Measurements from ENCODE around the gene OR6S1. TPM values are rescaled to one million over a fixed set of nuclear protein-coding genes. Genes with fewer than 3 reads are reported as not detected.
A peak's percentile ranks its signal among the peaks of the same experiment; 100 is the strongest.

Gene OR6S1
- total and polyA plus RNA-seq, 10 of the 15 experiments (the other 5 are each of a cell fraction or from before 2014, with no cell fraction given), result 0.22 to 0.67 (median 0.43) TPM; not detected in 4

DNA sequence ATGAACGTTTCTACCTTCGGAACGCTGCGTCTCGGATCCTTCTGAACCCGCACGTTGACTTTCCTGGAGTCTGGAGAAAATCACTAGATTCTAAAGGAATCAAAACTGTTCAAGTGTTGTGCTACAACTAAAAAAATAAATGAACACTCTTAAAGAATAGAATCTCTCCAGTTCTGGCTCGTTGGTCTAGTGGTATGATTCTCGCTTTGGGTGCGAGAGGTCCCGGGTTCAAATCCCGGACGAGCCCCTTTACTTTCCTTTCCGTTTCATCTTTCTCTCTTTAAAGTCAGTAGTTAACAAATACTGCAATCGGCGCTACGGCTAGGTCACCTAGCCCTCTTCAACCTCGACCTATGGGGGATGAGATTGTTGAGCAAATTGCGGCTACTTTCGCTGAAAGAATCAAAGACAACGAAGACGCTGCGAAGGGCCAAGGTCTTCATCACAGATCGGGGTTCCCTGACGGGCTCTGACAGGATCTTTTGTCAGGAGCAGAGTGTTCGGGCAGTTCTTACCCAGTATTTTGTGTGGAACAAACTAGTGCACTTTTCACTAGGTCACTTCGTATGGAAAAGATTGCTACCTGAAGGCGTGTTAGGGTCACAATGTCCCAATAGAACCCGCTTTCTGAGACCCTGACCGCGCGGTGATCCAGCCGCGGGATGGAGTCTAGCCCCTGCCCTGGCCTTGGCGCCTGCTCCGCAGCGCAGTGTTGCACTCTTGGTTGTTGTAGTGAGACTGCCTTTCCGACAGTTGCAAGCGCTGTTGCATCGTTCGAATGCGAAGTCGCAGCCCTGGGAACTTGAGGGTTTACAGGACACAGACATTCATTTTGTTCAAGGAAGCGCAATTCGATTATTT lies 8.4 kb downstream of the OR6S1 start (continued):
- TF ChIP-seq, protein P1, sequence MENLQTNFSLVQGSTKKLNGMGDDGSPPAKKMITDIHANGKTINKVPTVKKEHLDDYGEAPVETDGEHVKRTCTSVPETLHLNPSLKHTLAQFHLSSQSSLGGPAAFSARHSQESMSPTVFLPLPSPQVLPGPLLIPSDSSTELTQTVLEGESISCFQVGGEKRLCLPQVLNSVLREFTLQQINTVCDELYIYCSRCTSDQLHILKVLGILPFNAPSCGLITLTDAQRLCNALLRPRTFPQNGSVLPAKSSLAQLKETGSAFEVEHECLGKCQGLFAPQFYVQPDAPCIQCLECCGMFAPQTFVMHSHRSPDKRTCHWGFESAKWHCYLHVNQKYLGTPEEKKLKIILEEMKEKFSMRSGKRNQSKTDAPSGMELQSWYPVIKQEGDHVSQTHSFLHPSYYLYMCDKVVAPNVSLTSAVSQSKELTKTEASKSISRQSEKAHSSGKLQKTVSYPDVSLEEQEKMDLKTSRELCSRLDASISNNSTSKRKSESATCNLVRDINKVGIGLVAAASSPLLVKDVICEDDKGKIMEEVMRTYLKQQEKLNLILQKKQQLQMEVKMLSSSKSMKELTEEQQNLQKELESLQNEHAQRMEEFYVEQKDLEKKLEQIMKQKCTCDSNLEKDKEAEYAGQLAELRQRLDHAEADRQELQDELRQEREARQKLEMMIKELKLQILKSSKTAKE (IDR thresholded peaks at IDR 0.05; ENCODE audit: low read depth, poor library complexity, severe bottlenecking), result peak; percentile 49
- 0 out of 2 replicates have a peak, but pooled peaks have one; percentile 15 for TF ChIP-seq FOXK2 (IDR thresholded peaks at IDR 0.05)
- no peak for TF ChIP-seq LARP7 (IDR thresholded peaks at IDR 0.05)
- no peak for TF ChIP-seq ATF7 (IDR thresholded peaks at IDR 0.05; ENCODE audit: low read depth)
- TF ChIP-seq, protein P2, sequence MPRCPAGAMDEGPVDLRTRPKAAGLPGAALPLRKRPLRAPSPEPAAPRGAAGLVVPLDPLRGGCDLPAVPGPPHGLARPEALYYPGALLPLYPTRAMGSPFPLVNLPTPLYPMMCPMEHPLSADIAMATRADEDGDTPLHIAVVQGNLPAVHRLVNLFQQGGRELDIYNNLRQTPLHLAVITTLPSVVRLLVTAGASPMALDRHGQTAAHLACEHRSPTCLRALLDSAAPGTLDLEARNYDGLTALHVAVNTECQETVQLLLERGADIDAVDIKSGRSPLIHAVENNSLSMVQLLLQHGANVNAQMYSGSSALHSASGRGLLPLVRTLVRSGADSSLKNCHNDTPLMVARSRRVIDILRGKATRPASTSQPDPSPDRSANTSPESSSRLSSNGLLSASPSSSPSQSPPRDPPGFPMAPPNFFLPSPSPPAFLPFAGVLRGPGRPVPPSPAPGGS (IDR thresholded peaks at IDR 0.05; ENCODE audit: borderline replicate concordance, insufficient read depth, low read depth, low read length, poor library complexity, severe bottlenecking), result no peak
- TF ChIP-seq IRF4 (IDR thresholded peaks at IDR 0.05; ENCODE audit: low read depth, low read length), result 0 out of 2 replicates have a peak, but pooled peaks have one; percentile 23
- TF ChIP-seq TBL1XR1 (IDR thresholded peaks at IDR 0.05; ENCODE audit: low read depth, low read length), result no peak
- TF ChIP-seq, protein P3, sequence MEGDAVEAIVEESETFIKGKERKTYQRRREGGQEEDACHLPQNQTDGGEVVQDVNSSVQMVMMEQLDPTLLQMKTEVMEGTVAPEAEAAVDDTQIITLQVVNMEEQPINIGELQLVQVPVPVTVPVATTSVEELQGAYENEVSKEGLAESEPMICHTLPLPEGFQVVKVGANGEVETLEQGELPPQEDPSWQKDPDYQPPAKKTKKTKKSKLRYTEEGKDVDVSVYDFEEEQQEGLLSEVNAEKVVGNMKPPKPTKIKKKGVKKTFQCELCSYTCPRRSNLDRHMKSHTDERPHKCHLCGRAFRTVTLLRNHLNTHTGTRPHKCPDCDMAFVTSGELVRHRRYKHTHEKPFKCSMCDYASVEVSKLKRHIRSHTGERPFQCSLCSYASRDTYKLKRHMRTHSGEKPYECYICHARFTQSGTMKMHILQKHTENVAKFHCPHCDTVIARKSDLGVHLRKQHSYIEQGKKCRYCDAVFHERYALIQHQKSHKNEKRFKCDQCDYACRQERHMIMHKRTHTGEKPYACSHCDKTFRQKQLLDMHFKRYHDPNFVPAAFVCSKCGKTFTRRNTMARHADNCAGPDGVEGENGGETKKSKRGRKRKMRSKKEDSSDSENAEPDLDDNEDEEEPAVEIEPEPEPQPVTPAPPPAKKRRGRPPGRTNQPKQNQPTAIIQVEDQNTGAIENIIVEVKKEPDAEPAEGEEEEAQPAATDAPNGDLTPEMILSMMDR (IDR thresholded peaks at IDR 0.05 in 2 of 3, conservative IDR thresholded peaks at IDR 0.05 in 1 of 3; ENCODE audit: control insufficient read depth in 2 of 3, extremely low read depth in 1 of 3, insufficient read depth in 1 of 3, low read depth in 3 of 3, low read length in 3 of 3), result no peak
- TF ChIP-seq, protein P4, sequence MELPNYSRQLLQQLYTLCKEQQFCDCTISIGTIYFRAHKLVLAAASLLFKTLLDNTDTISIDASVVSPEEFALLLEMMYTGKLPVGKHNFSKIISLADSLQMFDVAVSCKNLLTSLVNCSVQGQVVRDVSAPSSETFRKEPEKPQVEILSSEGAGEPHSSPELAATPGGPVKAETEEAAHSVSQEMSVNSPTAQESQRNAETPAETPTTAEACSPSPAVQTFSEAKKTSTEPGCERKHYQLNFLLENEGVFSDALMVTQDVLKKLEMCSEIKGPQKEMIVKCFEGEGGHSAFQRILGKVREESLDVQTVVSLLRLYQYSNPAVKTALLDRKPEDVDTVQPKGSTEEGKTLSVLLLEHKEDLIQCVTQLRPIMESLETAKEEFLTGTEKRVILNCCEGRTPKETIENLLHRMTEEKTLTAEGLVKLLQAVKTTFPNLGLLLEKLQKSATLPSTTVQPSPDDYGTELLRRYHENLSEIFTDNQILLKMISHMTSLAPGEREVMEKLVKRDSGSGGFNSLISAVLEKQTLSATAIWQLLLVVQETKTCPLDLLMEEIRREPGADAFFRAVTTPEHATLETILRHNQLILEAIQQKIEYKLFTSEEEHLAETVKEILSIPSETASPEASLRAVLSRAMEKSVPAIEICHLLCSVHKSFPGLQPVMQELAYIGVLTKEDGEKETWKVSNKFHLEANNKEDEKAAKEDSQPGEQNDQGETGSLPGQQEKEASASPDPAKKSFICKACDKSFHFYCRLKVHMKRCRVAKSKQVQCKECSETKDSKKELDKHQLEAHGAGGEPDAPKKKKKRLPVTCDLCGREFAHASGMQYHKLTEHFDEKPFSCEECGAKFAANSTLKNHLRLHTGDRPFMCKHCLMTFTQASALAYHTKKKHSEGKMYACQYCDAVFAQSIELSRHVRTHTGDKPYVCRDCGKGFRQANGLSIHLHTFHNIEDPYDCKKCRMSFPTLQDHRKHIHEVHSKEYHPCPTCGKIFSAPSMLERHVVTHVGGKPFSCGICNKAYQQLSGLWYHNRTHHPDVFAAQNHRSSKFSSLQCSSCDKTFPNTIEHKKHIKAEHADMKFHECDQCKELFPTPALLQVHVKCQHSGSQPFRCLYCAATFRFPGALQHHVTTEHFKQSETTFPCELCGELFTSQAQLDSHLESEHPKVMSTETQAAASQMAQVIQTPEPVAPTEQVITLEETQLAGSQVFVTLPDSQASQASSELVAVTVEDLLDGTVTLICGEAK (IDR thresholded peaks at IDR 0.05; ENCODE audit: borderline replicate concordance), result peak; percentile 60; the same call in 1 of the 2 replicates
- TF ChIP-seq NBN (IDR thresholded peaks at IDR 0.05), result 0 out of 2 replicates have a peak, but pooled peaks have one; percentile 53
- no peak; the same call in 1 of the 2 replicates for TF ChIP-seq NFIC (IDR thresholded peaks at IDR 0.05; ENCODE audit: low read depth, low read length)
- TF ChIP-seq CBX5 (IDR thresholded peaks at IDR 0.05; ENCODE audit: low read depth), result peak; percentile 84; the same call in 1 of the 2 replicates
- TF ChIP-seq, protein P5, sequence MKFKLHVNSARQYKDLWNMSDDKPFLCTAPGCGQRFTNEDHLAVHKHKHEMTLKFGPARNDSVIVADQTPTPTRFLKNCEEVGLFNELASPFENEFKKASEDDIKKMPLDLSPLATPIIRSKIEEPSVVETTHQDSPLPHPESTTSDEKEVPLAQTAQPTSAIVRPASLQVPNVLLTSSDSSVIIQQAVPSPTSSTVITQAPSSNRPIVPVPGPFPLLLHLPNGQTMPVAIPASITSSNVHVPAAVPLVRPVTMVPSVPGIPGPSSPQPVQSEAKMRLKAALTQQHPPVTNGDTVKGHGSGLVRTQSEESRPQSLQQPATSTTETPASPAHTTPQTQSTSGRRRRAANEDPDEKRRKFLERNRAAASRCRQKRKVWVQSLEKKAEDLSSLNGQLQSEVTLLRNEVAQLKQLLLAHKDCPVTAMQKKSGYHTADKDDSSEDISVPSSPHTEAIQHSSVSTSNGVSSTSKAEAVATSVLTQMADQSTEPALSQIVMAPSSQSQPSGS (IDR thresholded peaks at IDR 0.05; ENCODE audit: low read length), result peak; percentile 38
- TF ChIP-seq NFYB (IDR thresholded peaks at IDR 0.05; ENCODE audit: insufficient read depth, low read depth, low read length), result 0 out of 2 replicates have a peak, but pooled peaks have one; percentile 20
- no peak for TF ChIP-seq ZNF622 (IDR thresholded peaks at IDR 0.05)
- no peak for TF ChIP-seq TCF7 (IDR thresholded peaks at IDR 0.05; ENCODE audit: borderline replicate concordance)
- peak; percentile 53 for TF ChIP-seq NR2F1 (conservative IDR thresholded peaks at IDR 0.05)
- TF ChIP-seq TCF12 (IDR thresholded peaks at IDR 0.05; ENCODE audit: low read depth, low read length), result no peak

Measured in GM12878 (cell line).